ENCODE data around the gene BIRC5.

DNA sequence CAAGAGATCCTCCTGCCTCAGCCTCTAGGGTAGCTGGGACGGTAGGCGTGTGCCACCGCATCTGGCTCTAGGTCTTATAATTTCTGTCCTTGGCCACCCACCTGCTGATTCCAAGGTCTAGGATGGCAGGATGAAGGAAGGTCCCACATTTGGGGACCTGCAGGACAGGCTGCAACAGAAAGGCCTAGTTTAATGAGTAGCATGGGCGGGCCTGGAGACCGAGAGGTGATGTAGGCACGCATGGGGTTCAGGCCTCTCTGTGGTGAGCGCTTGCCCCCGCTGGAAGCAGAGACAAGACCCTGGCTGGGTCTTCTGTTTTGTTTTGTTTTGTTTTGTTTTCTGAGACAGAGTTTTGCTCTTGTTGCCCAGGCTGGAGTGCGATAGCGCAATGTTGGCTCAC lies 51.1 kb downstream of the BIRC5 start:
- TF ChIP-seq, protein P1, sequence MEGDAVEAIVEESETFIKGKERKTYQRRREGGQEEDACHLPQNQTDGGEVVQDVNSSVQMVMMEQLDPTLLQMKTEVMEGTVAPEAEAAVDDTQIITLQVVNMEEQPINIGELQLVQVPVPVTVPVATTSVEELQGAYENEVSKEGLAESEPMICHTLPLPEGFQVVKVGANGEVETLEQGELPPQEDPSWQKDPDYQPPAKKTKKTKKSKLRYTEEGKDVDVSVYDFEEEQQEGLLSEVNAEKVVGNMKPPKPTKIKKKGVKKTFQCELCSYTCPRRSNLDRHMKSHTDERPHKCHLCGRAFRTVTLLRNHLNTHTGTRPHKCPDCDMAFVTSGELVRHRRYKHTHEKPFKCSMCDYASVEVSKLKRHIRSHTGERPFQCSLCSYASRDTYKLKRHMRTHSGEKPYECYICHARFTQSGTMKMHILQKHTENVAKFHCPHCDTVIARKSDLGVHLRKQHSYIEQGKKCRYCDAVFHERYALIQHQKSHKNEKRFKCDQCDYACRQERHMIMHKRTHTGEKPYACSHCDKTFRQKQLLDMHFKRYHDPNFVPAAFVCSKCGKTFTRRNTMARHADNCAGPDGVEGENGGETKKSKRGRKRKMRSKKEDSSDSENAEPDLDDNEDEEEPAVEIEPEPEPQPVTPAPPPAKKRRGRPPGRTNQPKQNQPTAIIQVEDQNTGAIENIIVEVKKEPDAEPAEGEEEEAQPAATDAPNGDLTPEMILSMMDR (IDR thresholded peaks at IDR 0.05; ENCODE audit: low read depth, low read length, poor library complexity, severe bottlenecking) = no peak
- no peak for TF ChIP-seq EZH2phosphoT487 (IDR thresholded peaks at IDR 0.05; ENCODE audit: borderline replicate concordance, low read length)
